Activated T-helper 9 cell treated with anti-CD3 and anti-CD28 coated beads, Interleukin-2, amount 50 U/mL, for 16 hours (primary cell): ENCODE data around the gene LETM1.

ENCODE experiments used
- DNase-seq: peaks from one replicate; pipeline ENCODE4 v3.0.0-alpha.2; 2020; ENCODE audit warnings: low read depth

The LETM1 gene

DNA sequence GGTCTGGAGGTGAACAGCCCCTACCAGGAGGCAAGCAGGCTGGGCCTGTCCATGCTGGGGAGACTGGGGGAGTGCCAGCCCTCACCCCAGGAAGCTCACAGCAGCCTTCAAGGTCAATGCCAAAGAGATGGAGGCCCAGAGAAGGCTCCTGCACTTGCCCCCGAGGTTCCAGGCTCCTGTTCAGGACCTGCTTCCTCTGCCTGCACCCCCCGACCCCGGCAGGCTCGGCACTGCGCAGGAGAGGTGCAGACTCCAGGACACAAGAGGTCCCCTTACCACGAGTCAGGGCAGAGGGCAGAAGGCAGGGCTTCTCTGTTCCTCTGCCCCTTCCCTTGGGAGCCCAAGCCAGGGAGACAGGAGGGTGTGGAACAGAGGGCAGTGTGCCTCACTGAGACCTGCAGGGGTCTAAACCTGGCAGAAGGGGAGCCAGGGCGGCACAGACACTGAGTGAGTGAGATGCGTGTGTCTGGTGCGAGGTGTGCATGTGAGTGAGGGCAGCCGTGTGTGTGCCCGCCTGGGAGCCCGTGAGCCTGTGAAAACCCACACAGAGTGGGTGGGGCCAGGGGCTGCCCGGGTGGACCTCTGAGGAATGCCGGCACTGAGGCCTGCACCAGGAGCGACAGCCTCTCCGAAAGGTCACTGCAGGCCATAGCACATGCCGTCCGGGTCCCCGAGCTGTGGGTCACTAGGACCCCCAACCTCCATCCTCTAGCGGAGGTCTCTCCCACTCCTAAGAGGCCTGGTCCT is 93.5 kb downstream of the LETM1 start:
- DNase-seq = no peak
